BE2C (cell line): ENCODE results near the gene CHMP4B.

Source experiments
- DNase-seq: peaks from one replicate; pipeline ENCODE4 v3.0.0-alpha.2; 2020
- H3K27me3 ChIP-seq: fragments of 250-450 bp; sonication (Bioruptor Pico); 2 replicates; pipeline ENCODE4 v1.5.1; 2020; ENCODE audit warnings: mild to moderate bottlenecking
- H3K36me3 ChIP-seq: fragments of 250-450 bp; sonication (Bioruptor Pico); 2 replicates; pipeline ENCODE4 v1.5.1; 2020; ENCODE audit warnings: mild to moderate bottlenecking
- H3K4me1 ChIP-seq: fragments of 250-450 bp; sonication (Bioruptor Pico); 2 replicates; pipeline ENCODE4 v1.5.1; 2020
- H3K4me3 ChIP-seq: 2 replicates; pipeline ENCODE4 v1.5.1; 2011; ENCODE audit warnings: low read depth, low read length
- H3K9me3 ChIP-seq: fragments of 250-450 bp; sonication (Bioruptor Pico); 2 replicates; pipeline ENCODE4 v1.5.1; 2020
- TF ChIP-seq, protein P1 (sequence below): IDR thresholded peaks from 2 replicates; pipeline ENCODE4 v1.5.1; 2012; ENCODE audit warnings: mild to moderate bottlenecking, low read depth, low read length

Gene CHMP4B

GRCh38 chr20:33857722-33858563, 46.8 kb downstream of the CHMP4B start:
- H3K4me1 ChIP-seq: peaks cover 6% of the 10 kb centered on the region
- no peaks in the 10 kb centered on the region for H3K9me3 ChIP-seq
- H3K27me3 ChIP-seq: no peaks in the 10 kb centered on the region
- no peak overlapping the region for H3K4me3 ChIP-seq
- peaks cover 5% of the 10 kb centered on the region for H3K36me3 ChIP-seq
- no peak for DNase-seq
- TF ChIP-seq, protein P1, sequence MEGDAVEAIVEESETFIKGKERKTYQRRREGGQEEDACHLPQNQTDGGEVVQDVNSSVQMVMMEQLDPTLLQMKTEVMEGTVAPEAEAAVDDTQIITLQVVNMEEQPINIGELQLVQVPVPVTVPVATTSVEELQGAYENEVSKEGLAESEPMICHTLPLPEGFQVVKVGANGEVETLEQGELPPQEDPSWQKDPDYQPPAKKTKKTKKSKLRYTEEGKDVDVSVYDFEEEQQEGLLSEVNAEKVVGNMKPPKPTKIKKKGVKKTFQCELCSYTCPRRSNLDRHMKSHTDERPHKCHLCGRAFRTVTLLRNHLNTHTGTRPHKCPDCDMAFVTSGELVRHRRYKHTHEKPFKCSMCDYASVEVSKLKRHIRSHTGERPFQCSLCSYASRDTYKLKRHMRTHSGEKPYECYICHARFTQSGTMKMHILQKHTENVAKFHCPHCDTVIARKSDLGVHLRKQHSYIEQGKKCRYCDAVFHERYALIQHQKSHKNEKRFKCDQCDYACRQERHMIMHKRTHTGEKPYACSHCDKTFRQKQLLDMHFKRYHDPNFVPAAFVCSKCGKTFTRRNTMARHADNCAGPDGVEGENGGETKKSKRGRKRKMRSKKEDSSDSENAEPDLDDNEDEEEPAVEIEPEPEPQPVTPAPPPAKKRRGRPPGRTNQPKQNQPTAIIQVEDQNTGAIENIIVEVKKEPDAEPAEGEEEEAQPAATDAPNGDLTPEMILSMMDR: no peak

- H3K4me1 ChIP-seq: peaks cover 12% of the 10 kb centered on the region
- H3K4me3 ChIP-seq: no peak overlapping the region
- peaks cover 5% of the 10 kb centered on the region for H3K36me3 ChIP-seq
- no peaks in the 10 kb centered on the region for H3K27me3 ChIP-seq
- TF ChIP-seq, protein P1: no peak
- H3K9me3 ChIP-seq: no peaks in the 10 kb centered on the region
- DNase-seq: no peak
Observed at GRCh38 chr20:33858666-33859065, 47.5 kb downstream of the CHMP4B start.

- no peak for DNase-seq
- Histone ChIP-seq H3K27me3 (no peaks in the 10 kb centered on the region), H3K4me3 (no peak overlapping the region), H3K36me3 (peaks cover under 1% of the 10 kb centered on the region), H3K9me3 (no peaks in the 10 kb centered on the region), H3K4me1 (peaks cover 12% of the 10 kb centered on the region)
- TF ChIP-seq, protein P1: no peak
Observed at GRCh38 chr20:33859157-33859695, 48.1 kb downstream of the CHMP4B start.

DNA sequence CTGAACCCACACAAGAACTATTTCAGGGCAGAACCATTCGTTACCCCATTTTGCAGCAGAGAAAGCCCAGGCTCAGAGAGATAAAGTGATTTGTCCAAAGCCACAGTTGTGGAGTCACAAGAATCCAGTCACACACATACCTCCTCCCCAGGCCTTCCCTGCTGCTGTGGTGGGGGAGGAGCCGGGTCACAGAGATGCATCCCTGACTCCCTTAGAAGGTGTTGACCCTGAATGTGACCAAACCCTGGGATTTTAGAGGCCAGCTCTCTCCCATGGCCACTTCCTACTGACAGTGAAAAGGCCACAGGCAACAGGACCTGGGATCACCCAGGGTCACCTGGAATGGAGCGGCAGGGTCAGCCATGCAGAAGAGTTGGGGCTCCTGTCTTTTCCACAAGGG, 48.6 kb downstream of the CHMP4B start:
- H3K27me3 ChIP-seq: no peaks in the 10 kb centered on the region
- peaks cover 13% of the 10 kb centered on the region for H3K4me1 ChIP-seq
- TF ChIP-seq, protein P1: no peak
- no peaks in the 10 kb centered on the region for H3K9me3 ChIP-seq
- H3K4me3 ChIP-seq: no peak overlapping the region
- no peak for DNase-seq
- H3K36me3 ChIP-seq: no peaks in the 10 kb centered on the region; the same call in 1 of the 2 replicates

DNA sequence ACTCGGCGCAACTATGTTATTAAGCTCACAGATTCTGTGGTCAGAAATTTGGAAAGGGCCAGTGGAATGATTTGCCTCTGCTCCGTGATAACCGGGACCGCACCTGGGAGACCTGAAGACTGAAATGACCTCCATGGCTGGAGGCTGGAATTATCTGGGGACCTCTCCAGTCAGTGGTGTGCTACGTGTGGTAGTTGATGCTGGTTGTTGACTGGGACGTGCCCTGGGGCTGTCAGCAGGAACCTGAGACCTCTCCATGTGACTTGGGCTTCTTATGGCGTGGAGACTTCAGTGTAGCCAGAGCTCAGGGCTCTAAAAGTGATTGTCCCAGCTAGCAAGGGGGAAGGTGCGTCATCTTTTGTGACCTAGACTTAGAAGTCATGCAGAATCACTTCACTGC, 50.3 kb downstream of the CHMP4B start:
- no peak for DNase-seq
- H3K27me3 ChIP-seq: no peaks in the 10 kb centered on the region

More for the DNA sequence above, 50.3 kb downstream of the CHMP4B start:
- TF ChIP-seq, protein P1: no peak
- no peak overlapping the region for H3K4me3 ChIP-seq
- no peaks in the 10 kb centered on the region for H3K36me3 ChIP-seq
- H3K9me3 ChIP-seq: no peaks in the 10 kb centered on the region
- H3K4me1 ChIP-seq: peaks cover 24% of the 10 kb centered on the region
